HAP-1 (cell line): Measurements from ENCODE around the gene DNAJA2.
"Not testable (repeated sequence)": the region's sequence is repeated elsewhere in the genome, so short reads cannot be mapped to it uniquely, and the experiment has no call there.

Experiments used
- DNase-seq, 2 experiments: peaks; one replicate each; pipeline ENCODE4 v3.0.0-alpha.2; 2016 to 2020; ENCODE audit warnings: low spot score in 2 of 2
- H3K27me3 ChIP-seq: fragments of 250-450 bp; sonication (Bioruptor Pico); 2 replicates; pipeline ENCODE4 v1.5.1; 2020; ENCODE audit warnings: low read depth, mild to moderate bottlenecking, moderate library complexity
- H3K36me3 ChIP-seq: fragments of 250-450 bp; sonication (Bioruptor Pico); replicated peaks from 2 replicates; pipeline ENCODE4 v1.5.1; 2020; ENCODE audit warnings: mild to moderate bottlenecking
- H3K4me1 ChIP-seq: fragments of 250-450 bp; sonication (Bioruptor Pico); 2 replicates; pipeline ENCODE4 v1.5.1; 2020; ENCODE audit warnings: mild to moderate bottlenecking
- H3K4me3 ChIP-seq: fragments of 250-450 bp; sonication (Bioruptor Pico); 2 replicates; pipeline ENCODE4 v1.5.1; 2020; ENCODE audit warnings: mild to moderate bottlenecking, moderate library complexity
- H3K9me3 ChIP-seq: fragments of 250-450 bp; sonication (Bioruptor Pico); 2 replicates; pipeline ENCODE4 v1.5.1; 2020; ENCODE audit warnings: mild to moderate bottlenecking, moderate library complexity
- in situ Hi-C: fragments of 300-500 bp; cut with MboI; formaldehyde crosslinking; loops from 3 replicates; pipeline ENCODE4 v1.14.3; 2020; ENCODE audit warnings: low sequenced_read_pairs, inconsistent platforms, mixed read lengths

The DNAJA2 gene

GRCh38 chr16:46968063-46968435 is 5.4 kb downstream of the DNAJA2 start:
- DNase-seq, result no peak
- H3K4me1 ChIP-seq, result peaks cover 31% of the 10 kb centered on the region
- H3K36me3 ChIP-seq, result peaks cover 77% of the 10 kb centered on the region
- in situ Hi-C loops, result no loop called here
- no peak overlapping the region for H3K4me3 ChIP-seq
- no peaks in the 10 kb centered on the region for H3K9me3 ChIP-seq
- no peaks in the 10 kb centered on the region for H3K27me3 ChIP-seq

DNA sequence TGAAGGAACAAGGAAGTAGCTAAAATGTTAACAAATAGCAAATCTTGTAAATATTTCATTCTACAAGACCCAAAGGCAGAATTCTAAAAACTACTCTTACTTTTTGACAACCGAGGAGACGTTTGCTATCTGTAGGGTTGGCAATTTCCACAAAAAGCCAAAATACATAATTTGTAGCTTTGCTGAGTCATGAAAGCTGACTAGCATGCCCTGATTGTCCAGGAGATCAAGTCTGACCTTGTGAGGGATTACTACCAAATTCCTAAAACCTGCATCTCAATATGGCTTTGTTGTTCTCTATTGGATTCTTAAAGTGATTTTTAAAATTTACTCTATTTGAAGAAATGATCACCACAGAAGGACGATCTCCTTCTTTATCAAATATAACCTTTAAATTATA is 10.8 kb downstream of the DNAJA2 start:
- Histone ChIP-seq H3K27me3 (no peaks in the 10 kb centered on the region), H3K4me3 (no peak overlapping the region), H3K36me3 (peaks cover 93% of the 10 kb centered on the region), H3K4me1 (peaks cover 16% of the 10 kb centered on the region), H3K9me3 (no peaks in the 10 kb centered on the region)
- peak in 1 of 2 experiments; percentile 24 for DNase-seq
- in situ Hi-C loops, result no loop called here

GRCh38 chr16:46961373-46962353 is 11.8 kb downstream of the DNAJA2 start:
- no peak overlapping the region for H3K4me3 ChIP-seq
- in situ Hi-C loops, result no loop called here
- no peaks in the 10 kb centered on the region for H3K27me3 ChIP-seq
- H3K36me3 ChIP-seq, result peaks cover 93% of the 10 kb centered on the region
- H3K4me1 ChIP-seq, result peaks cover 20% of the 10 kb centered on the region
- H3K9me3 ChIP-seq, result no peaks in the 10 kb centered on the region
- DNase-seq, result no peak

GRCh38 chr16:46954562-46954961 is 18.9 kb downstream of the DNAJA2 start:
- DNase-seq, result no peak
- Histone ChIP-seq H3K4me1 (peaks cover 6% of the 10 kb centered on the region), H3K4me3 (no peak overlapping the region), H3K9me3 (no peaks in the 10 kb centered on the region), H3K27me3 (no peaks in the 10 kb centered on the region), H3K36me3 (peaks cover 51% of the 10 kb centered on the region)
- in situ Hi-C loops, result no loop called here

DNA sequence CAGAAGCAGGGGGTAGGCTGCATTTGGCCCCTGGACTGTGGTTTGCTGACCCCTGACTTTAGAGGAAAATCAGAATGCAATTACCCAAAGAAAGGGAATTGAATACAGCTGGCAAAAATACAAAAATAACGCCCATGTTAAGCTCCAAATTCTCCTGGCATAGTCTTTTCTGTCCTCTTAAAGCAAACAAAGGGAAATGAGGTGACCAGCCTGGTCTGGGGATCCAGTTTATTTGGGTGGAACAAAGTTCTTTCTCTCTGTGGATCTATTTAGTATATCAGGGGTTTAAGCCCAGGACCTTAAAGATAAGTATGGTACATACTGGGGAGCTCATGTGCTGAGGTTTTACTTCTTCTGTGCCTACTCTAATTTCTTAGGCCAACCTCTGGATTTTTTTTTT is 23.5 kb downstream of the DNAJA2 start:
- Histone ChIP-seq H3K27me3 (no peaks in the 10 kb centered on the region), H3K36me3 (peaks cover 9% of the 10 kb centered on the region), H3K9me3 (no peaks in the 10 kb centered on the region), H3K4me1 (no peaks in the 10 kb centered on the region), H3K4me3 (no peak overlapping the region)
- in situ Hi-C loops, result no loop called here
- DNase-seq, result no peak

- Histone ChIP-seq H3K4me1 (no peaks in the 10 kb centered on the region), H3K36me3 (peaks cover 3% of the 10 kb centered on the region; the same call in 1 of the 2 replicates), H3K27me3 (no peaks in the 10 kb centered on the region), H3K4me3 (no peak overlapping the region), H3K9me3 (no peaks in the 10 kb centered on the region)
- DNase-seq, result no peak
- in situ Hi-C loops, result loop anchor here (5.0 kb wide), 1 partner anchor 1213 kb away; no protein-coding TSS in a partner anchor
Measured at GRCh38 chr16:46949241-46949892, 24.1 kb downstream of the DNAJA2 start.

GRCh38 chr16:46948548-46949166 is 24.8 kb downstream of the DNAJA2 start:
- Histone ChIP-seq H3K36me3 (no peaks in the 10 kb centered on the region), H3K4me1 (no peaks in the 10 kb centered on the region), H3K27me3 (no peaks in the 10 kb centered on the region), H3K9me3 (no peaks in the 10 kb centered on the region), H3K4me3 (no peak overlapping the region)
- in situ Hi-C loops, result loop anchor here (5.0 kb wide), 1 partner anchor 1214 kb away; no protein-coding TSS in a partner anchor
- DNase-seq, result no peak

- Histone ChIP-seq H3K27me3 (no peaks in the 10 kb centered on the region), H3K4me3 (no peak overlapping the region), H3K9me3 (no peaks in the 10 kb centered on the region), H3K4me1 (no peaks in the 10 kb centered on the region), H3K36me3 (no peaks in the 10 kb centered on the region)
- in situ Hi-C loops, result loop anchor here (5.0 kb wide), 1 partner anchor 1214 kb away; no protein-coding TSS in a partner anchor
- DNase-seq, result peak; percentile 58 to 62
Measured at GRCh38 chr16:46947900-46948547, 25.4 kb downstream of the DNAJA2 start.

GRCh38 chr16:46944713-46945112 is 28.8 kb downstream of the DNAJA2 start:
- not testable (repeated sequence) for H3K36me3 ChIP-seq, H3K9me3 ChIP-seq, DNase-seq, H3K4me3 ChIP-seq, H3K4me1 ChIP-seq, H3K27me3 ChIP-seq
- in situ Hi-C loops, result loop anchor here (5.0 kb wide), 1 partner anchor 1218 kb away; no protein-coding TSS in a partner anchor

DNA sequence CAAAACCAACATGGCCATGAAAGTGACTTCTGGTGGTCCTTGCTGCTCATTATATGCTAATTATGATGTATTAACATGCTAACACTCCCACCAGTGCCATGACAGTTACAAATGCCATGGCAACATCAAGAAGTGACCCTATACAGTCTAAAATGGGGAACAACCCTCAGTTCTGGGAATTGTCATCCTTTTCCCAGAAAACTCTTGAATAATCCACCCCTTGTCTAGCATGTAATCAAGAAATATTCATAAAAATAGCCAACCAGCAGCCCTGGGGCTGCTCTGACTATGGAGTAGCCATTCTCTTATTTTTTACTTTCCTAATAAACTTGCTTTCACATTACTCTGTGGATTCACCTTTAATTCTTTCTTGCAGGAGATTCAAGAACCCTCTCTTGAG is 35.9 kb downstream of the DNAJA2 start:
- Histone ChIP-seq H3K36me3 (no peaks in the 10 kb centered on the region), H3K4me1 (no peaks in the 10 kb centered on the region), H3K9me3 (no peaks in the 10 kb centered on the region), H3K27me3 (no peaks in the 10 kb centered on the region), H3K4me3 (no peak overlapping the region)
- in situ Hi-C loops, result no loop called here
- no peak for DNase-seq

DNA sequence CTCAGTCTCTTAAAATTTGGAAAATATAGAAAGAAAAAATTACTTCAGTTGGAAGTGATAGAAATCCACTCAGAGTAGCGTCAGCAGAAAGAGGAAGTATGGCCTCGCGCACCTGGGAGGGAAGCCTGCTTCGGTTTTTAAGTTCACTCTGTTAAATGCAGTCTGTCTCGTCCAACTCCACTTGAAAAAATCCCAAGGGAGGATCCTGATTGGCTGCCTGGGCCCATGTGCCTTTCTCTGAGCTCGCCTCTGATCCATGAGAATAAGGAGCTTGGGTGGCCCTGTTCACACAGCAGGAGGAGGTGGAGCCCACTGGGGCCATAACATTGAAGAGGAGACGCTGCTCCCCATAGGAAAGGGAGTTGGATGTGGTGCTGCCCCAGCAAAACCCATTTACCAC is 40.7 kb downstream of the DNAJA2 start:
- in situ Hi-C loops, result no loop called here
- peak in 1 of 2 experiments; percentile 53 for DNase-seq
- Histone ChIP-seq H3K9me3 (no peaks in the 10 kb centered on the region), H3K4me3 (no peak overlapping the region), H3K36me3 (peaks cover 23% of the 10 kb centered on the region), H3K27me3 (no peaks in the 10 kb centered on the region), H3K4me1 (no peaks in the 10 kb centered on the region)

DNA sequence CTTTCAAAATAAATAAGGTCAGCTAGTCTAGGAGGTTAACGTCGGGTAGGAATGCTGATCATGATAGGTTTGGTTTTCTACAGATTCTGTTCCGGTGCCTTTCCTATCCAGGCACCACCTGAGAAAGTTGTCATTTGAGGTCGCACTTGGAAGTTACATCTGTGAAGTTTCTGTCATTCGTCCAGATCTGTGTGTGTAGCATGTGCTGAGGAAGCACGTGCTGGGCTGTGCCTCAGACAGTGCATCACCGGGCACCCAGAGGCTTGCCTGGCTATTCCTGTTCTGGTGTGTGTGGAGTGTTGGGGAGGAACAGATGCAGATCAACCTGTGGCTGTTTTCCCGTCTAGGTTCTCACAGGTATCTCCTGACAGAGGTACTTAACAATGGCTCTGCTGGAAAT is 42.6 kb downstream of the DNAJA2 start:
- H3K4me3 ChIP-seq, result no peak overlapping the region
- peaks cover 35% of the 10 kb centered on the region for H3K36me3 ChIP-seq
- no peak for DNase-seq
- in situ Hi-C loops, result no loop called here
- no peaks in the 10 kb centered on the region for H3K9me3 ChIP-seq
- no peaks in the 10 kb centered on the region for H3K4me1 ChIP-seq
- H3K27me3 ChIP-seq, result no peaks in the 10 kb centered on the region
